HG03196 (cell line): ENCODE data around the gene ECHS1.
"Not testable (repeated sequence)": the region's sequence is repeated elsewhere in the genome, so short reads cannot be mapped to it uniquely, and the experiment has no call there.

Source experiments
- ATAC-seq: cut with Tn5 transposase; IDR thresholded peaks from one replicate; pipeline ENCODE4 v1.9.1; 2021; ENCODE audit not compliant: unreplicated experiment

The ECHS1 gene

DNA sequence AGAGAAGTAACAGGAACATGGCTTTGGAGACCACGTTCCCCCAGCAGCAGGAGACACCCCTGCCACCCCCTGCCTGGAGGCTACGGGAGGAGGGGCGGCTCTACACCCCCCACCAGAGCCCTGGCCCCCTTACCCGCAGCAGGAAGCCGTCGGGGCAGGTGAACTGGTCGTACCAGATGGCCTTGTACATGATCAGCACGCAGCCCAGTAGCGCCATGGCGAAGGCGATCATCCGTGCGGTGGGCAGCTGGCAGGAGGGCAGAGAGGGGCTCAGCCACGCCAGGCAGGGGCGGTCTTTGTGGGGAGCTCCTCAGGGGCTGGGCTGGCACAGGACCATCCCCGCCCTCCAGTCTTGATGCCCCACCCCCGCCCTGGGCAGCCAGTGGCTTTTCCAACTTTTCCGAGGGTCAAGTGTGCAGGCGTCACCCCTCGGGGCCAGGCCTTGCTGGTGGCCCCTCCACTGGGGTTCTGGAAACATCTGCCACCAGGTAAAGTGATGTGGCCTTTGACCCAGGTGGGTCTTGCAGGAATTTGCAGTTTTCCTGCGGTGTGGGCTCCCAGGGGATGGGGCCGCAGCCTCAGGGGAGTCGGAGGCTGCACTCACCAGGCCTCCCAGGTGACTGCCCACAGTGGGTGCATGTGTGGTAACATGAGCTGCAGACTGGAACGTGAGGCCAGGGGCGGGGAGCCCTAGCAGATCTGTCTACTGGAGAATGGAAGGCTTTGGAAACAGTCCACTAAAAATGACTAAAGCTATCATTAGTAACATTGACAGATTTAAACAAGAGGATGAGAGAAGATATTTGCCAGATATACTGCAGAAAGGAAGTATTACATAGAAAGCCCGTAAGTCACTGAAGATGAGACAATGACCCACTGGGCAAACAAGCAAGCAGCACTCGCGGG is 46.2 kb downstream of the ECHS1 start:
- no peak for ATAC-seq

DNA sequence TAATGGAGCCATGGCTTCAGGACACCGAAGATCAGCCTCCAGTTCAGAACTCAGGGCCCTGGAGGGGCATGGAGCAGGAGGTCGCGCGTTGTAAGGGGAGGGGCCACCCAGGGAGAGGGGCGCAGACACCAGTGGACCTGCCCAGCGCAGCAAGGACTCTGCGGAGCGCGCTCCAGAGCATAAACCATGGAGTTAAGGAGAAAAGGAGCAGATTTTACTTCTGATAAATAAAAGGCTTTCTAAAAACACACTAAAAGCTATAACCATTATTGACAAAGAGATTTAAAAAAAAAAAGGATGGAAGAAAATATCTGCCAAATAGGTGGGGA is 47.0 kb downstream of the ECHS1 start:
- no peak for ATAC-seq

DNA sequence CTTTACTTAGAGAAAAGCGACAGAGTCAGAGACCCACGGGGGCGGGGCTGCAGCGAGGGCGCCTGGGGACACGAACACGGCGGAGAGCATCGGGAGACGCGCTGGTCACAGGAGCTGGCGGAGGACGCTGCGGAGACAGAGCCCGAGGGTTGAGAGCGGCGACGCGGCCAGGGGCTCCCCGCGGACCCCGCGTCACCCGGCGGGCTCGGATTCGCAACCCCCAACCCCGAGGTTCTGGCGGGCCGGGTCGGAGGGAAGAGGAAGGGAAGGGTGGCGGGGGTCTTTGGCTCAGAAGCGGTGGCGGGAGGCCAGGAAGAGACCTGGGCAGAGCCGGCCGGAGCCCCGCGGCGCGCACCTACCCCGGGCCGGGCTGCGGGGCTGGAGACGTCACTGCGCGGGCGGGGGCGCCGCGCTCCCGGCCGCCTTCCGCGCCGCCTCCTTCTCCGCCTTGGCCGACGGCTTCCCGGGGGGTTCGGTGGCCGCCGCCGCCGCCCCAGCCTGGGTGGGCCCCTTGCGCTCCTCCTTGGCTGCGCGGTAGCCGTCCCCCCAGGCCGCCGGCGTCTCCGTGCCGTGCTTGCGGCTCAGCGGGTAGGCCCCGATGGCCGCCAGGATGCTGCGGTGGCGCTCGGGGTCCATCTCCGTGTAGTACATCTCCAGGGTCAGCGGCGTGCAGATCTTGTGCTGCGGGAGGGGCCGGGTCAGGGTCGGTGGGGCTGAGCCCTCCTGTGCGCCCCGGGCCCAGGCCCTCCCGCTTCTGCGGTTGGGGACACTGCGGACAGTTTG is 47.5 kb downstream of the ECHS1 start:
- no peak for ATAC-seq

DNA sequence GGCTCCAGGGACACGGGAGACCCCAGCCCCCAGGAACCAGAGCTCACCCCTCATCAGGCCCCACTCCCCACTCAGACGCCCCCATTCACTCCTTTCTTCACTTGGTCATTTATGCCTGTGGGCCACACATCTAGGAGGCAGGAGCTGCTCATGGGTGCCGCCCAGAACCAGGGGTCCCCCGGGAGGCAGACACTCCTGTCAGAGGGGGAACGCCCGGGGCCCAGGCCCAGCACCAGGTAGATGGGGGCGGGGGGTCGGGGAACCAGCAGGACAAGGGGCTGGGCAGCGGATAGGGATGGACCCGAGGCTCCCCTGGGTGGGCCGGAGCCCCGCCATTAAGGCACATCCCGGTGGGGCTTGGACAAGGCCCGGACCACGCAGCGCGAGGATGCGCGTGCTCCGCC is 48.3 kb downstream of the ECHS1 start:
- no peak for ATAC-seq

DNA sequence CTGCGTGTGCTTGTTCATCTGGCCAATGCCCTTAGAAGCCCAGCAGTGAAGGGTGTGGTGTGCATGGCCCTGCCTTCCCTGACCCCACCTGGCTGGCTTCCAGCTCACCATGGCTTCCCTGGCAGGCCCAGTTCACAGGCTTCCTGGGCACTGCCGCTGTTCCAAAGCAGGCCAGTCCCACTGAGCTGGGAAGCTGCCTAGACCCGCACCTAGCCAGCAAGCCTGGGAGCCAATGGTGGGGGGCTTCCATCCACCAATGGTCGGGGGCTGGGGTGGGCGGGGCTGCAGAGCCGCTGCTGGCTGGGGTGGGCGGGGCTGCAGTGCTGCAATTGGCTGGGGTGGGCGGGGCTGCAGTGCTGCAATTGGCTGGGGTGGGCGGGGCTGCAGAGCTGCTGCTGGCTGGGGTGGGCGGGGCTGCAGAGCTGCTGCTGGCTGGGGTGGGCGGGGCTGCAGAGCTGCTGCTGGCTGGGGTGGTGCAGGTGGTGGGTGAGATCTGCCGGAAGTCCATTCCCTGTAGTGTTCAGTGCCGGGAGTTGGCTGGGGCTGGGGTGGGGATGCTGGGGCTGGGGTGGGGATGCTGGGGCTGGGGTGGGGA is 48.9 kb downstream of the ECHS1 start:
- ATAC-seq = no peak

DNA sequence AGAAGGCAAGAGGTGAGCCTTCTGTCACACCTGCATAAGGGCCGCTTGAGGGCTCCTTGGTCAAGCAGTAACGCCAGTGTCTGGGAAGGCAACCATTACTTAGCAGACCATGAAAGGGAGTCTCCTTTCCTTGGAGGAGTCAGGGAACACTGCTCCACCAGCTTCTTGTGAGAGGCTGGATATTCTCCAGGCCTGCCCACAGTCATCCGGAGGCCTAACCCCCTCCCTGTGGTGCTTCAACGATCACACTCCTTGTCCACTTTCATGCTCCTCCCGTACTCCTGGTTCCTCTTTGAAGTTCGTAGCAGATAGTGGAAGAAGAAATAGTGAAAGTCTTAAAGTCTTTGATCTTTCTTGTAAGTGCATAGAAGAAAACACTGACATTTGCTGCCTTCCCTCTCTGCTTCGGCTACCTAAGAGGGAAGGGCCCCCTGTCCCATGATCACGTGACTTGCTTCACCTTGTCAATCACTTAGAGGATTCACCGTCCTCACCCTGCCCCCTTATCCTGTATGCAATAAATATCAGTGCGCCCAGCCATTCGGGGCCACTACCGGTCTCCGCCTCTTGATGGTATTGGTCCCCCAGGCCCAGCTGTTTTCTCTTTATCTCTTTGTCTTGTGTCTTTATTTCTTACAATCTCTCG is 51.0 kb downstream of the ECHS1 start:
- ATAC-seq = not testable (repeated sequence)

DNA sequence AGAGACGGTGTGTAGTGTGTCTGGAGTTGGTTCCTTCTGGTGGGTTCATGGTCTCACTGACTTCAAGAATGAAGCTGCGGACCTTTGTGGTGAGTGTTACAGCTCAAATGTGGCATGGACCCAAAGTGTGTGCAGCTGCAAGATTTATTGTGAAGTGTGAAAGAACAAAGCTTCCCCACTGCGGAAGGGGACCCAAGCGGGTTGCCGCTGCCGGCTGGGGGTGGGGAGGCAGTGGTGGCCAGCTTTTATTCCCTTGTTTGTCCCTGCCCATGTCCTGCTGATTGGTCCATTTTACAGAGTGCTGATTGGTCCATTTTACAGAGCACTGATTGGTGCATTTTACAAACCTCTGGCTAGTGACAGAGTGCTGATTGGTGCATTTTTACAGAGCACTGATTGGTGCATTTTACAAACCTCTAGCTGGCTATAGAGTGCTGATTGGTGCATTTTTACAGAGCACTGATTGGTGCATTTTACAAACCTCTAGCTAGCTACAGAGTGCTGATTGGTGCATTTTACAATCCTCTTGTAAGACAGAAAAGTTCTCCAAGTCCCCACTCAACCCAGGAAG is 52.2 kb downstream of the ECHS1 start:
- ATAC-seq = not testable (repeated sequence)

DNA sequence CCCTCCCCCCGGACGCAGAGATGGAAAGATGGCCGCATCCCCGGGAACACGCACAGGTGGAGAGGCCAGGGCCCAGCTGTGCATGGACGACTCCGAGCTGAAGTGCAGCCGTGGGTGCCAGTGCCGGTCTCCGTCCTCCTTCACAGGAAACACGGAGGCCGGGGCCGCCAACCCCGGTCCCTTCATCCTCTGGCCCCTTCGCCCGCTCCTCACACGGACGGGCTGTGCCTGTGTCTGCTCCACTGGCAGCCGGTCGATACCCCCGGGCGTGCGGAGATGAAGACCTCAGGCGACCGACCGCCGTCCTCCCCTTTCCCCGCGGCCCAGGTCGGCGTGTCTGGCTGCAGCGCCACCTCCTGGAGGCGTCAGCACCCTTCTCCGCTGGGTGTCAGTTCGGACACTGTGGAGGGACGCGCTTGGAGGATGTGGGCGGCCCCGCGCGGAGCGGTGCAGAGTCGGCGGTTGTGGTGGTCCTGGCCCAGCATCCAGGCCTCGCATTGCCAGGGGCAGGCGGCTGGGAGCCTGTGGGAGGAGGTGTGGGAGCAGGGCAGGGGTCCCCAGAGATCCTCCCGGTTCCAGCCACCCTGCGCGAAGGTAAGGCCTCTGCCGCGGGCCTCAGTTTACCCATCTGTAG is 54.5 kb downstream of the ECHS1 start:
- ATAC-seq = no peak

DNA sequence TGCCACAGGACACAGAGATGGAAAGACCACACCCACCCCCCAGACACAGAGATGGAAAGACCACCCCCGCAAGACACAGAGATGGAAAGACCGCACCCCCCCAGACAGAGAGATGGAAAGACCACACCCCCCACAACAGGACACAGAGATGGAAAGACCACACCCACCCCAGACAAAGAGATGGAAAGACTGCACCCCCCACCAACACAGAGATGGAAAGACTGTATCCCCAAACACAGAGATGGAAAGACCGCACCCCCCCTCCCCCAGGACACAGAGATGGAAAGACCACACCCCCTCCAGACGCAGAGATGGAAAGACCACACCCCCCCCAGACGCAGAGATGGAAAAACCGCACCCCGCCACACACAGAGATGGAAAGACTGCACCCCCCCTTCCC is 56.4 kb downstream of the ECHS1 start:
- no peak for ATAC-seq

DNA sequence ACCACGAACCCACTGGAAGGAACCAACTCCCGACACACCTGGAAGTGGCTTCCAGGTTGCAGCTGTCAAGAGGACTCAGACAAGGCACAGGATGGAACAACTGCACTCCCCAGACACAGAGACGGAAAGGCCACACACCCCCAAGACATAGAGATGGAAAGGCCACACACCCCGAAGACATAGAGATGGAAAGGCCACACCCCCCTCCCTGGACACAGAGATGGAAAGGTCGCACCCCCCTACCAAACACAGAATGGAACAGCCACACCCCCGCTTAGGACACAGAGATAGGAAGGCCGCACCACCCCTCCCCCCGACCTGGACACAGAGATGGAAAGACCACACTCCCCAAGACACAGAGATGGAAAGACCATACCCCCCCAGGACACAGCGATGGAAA is 56.9 kb downstream of the ECHS1 start:
- ATAC-seq = no peak

DNA sequence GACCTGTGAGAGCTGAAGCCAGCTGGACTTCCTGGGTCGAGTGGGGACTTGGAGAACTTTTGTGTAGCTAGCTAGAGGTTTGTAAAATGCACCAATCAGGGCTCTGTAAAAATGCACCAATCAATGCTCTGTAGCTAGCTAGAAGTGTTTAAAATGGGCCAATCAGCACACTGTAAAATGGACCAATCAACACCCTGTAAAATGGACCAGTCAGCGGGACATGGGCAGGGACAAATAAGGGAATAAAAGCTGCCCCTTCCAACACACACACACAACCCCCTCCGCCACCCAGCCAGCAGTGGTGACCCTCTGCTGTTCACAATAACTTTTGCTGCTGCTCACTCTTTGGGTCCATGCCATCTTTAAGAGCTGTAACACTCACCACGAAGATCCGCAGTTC is 57.3 kb downstream of the ECHS1 start:
- ATAC-seq = no peak

DNA sequence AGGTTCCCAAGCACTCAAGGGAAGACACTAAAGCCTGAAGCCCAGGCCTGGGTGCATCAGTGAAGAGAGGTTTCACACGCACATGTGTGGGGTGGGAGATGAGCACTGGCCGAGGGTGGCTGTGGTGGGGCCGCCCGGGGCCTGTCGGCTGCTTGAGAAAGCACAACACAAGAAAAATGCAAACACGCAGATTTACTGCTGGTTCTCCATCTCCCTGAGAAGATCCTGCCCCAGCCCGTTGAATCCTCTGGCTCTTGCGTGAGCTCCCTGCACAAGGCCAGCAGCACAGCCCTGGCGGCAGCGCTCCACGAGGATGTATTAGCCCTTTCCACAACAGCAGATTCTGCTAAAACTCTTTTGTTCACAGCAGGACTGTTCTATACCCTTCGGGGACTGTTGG is 58.2 kb downstream of the ECHS1 start:
- ATAC-seq = no peak

DNA sequence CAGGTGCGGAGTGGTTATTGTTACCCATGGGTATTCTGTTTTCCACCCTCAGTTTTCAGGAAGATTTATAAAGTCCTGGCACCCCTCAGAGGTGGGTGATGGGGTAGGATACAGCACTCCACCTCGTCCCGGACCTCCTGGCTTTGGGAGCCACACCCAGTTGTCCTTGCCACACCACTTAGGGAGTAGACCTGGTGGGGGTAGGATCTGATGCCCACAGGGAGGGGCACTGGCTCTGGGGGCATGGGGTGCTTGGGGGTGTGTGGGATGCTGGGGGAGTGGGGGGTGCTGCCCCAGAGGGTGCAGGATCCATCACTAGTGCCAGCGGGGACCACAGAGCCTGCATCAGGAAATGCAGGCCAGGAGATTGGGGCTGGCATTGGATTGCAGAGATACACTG is 60.0 kb downstream of the ECHS1 start:
- no peak for ATAC-seq

DNA sequence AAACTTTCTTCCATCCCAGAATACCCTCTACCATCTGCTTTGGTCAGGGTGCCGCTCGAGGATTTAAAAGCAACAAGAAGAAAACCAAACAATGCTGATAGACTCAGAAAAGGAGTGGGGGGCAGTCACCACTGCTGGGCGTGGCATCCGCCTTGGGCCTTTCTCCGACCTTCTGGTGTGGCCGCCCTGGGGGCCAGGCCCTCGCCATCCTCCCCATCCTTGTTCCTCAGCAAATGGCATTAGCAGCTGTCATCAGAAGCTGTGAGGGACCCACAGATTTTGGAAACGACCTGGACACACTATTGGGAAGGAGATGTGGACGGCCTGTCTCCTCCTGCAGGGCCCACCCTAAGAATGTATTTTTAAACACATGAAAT is 60.4 kb downstream of the ECHS1 start:
- ATAC-seq = no peak
